ENCODE measurements around the gene SMAD9. TPM values are rescaled to one million over a fixed set of nuclear protein-coding genes. Genes with fewer than 3 reads are reported as not detected.
A peak's percentile ranks its signal among the peaks of the same experiment; 100 is the strongest.

SMAD9 gene
- total RNA-seq, 1 experiment from 2014 or later = 1.1 TPM

DNA sequence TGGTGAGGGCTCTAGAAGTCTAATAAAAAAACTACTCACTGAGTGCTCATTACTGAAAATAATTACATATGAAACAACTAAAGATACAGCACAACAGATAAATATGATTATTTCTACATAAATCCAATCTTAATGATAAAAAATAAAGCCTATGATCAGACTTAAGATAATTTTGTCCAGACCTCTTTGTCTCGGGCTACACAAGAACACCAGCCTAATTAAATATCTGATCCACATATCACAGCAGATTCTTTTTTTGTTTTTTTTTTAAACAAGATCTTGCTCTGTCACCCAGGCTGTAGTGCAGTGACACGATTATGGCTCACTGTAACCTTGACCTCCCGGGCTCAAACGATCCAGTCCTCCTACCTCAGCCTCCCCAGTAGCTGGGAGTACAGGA is 30.3 kb upstream of the SMAD9 start:
- H2AFZ ChIP-seq (ENCODE audit: low read length) = no peak overlapping the region
- no peak overlapping the region for H2BK5ac ChIP-seq (ENCODE audit: insufficient read length, low read length)
- no peak overlapping the region for H3T11ph ChIP-seq (ENCODE audit: low read length)
- no peak overlapping the region for H2BK20ac ChIP-seq (ENCODE audit: low read depth, low read length, poor library complexity, severe bottlenecking)
- no peak for DNase-seq
- no peak overlapping the region for H3K4ac ChIP-seq (ENCODE audit: low read depth, low read length)
- no peak overlapping the region for H3K23ac ChIP-seq (ENCODE audit: insufficient read length, low read depth, low read length)
- Mint-ChIP-seq H3K9me3 (no peaks in the 10 kb centered on the region), H3K4me3 (no peak overlapping the region), H3K36me3 (ENCODE audit: insufficient read depth in 1 of 3, low read depth in 3 of 3) (peaks cover 2 to 18% (median 9%) of the 10 kb centered on the region in 3 experiments; a peak in 4 of 7 replicates), H3K27ac (peak overlapping the region in 1 of 3 experiments; percentile 18; a peak in 1 of 7 replicates), H3K27me3 (ENCODE audit: low read depth) (no peaks in the 10 kb centered on the region), H3K4me1 (no peaks in the 10 kb centered on the region; a peak in 1 of 4 replicates)
- no peak overlapping the region for H3K18ac ChIP-seq (ENCODE audit: insufficient read length, low read depth, low read length)
- no peaks in the 10 kb centered on the region for H3K27me3 ChIP-seq (ENCODE audit: insufficient read depth, low read length)
- H4K91ac ChIP-seq (ENCODE audit: insufficient read length, low read depth, low read length) = no peak overlapping the region
- TF ChIP-seq, protein P1, sequence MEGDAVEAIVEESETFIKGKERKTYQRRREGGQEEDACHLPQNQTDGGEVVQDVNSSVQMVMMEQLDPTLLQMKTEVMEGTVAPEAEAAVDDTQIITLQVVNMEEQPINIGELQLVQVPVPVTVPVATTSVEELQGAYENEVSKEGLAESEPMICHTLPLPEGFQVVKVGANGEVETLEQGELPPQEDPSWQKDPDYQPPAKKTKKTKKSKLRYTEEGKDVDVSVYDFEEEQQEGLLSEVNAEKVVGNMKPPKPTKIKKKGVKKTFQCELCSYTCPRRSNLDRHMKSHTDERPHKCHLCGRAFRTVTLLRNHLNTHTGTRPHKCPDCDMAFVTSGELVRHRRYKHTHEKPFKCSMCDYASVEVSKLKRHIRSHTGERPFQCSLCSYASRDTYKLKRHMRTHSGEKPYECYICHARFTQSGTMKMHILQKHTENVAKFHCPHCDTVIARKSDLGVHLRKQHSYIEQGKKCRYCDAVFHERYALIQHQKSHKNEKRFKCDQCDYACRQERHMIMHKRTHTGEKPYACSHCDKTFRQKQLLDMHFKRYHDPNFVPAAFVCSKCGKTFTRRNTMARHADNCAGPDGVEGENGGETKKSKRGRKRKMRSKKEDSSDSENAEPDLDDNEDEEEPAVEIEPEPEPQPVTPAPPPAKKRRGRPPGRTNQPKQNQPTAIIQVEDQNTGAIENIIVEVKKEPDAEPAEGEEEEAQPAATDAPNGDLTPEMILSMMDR (conservative IDR thresholded peaks at IDR 0.05) = no peak
- no peak overlapping the region for H3K9ac ChIP-seq (ENCODE audit: extremely low read depth, insufficient read length, low read length)
- H2AK5ac ChIP-seq (ENCODE audit: insufficient read length, low read length) = no peak overlapping the region
- H2BK15ac ChIP-seq (ENCODE audit: low read depth, low read length) = no peak overlapping the region
- H3K14ac ChIP-seq (ENCODE audit: insufficient read depth, low read length) = no peak overlapping the region
- no peaks in the 10 kb centered on the region for H3K79me2 ChIP-seq (ENCODE audit: insufficient read depth, low read length)
- no peak overlapping the region for H2BK12ac ChIP-seq (ENCODE audit: insufficient read length, low read depth, low read length)
- no peaks in the 10 kb centered on the region for H3K23me2 ChIP-seq (ENCODE audit: insufficient read length, low read depth, low read length, poor library complexity, severe bottlenecking)
- no peak overlapping the region for H4K8ac ChIP-seq (replicated peaks; ENCODE audit: insufficient read length, low read depth, low read length)
- H3K79me1 ChIP-seq (ENCODE audit: insufficient read depth, low read depth, low read length, poor library complexity, severe bottlenecking) = no peaks in the 10 kb centered on the region
- no peaks in the 10 kb centered on the region for H3K9me3 ChIP-seq (ENCODE audit: control insufficient read depth, low read depth, low read length)
- H3K27ac ChIP-seq (ENCODE audit: insufficient read length, low read depth, low read length) = no peak overlapping the region
- no peak overlapping the region for H4K5ac ChIP-seq (ENCODE audit: insufficient read length, low read depth, low read length)
- H3K4me1 ChIP-seq (ENCODE audit: insufficient read depth, low read length) = no peaks in the 10 kb centered on the region
- H3K56ac ChIP-seq (ENCODE audit: insufficient read length, low read depth, low read length) = no peak overlapping the region
- no CpG with 5 or more reads among the region's 4 CpGs for WGBS (ENCODE audit: extremely low coverage, insufficient read length, low lambda C conversion rate)
- H2BK120ac ChIP-seq (ENCODE audit: low read depth, low read length, poor library complexity, severe bottlenecking) = no peak overlapping the region
- no peak overlapping the region for H3K4me2 ChIP-seq (ENCODE audit: insufficient read depth, insufficient read length, low read length)
- H4K20me1 ChIP-seq (ENCODE audit: control insufficient read depth, insufficient read depth, insufficient read length) = no peaks in the 10 kb centered on the region
